Smooth muscle cell of the umbilical artery (primary cell): ENCODE results near the gene ANO7. TPM values are rescaled to one million over a fixed set of nuclear protein-coding genes. Genes with fewer than 3 reads are reported as not detected.

Source experiments
- total RNA-seq: library from RNA; depleted of rRNA; stranded (reverse); fragments of >200 nt; gene quantifications from 2 replicates; pipeline ENCODE4 v1.2.3, GENCODE V29; 2014

ANO7 gene
- total RNA-seq = 0.30 and 0.69 TPM in 2 replicates

GRCh38 chr2:241188361-241189092 lies at the start of gene ANO7:
Gene ANO7, plus strand, starts transcription at chr2:241188677. Its CDS starts 1,387 bp downstream, at chr2:241190064.

GRCh38 chr2:241148891-241149674 lies 39.4 kb upstream of the ANO7 start, which contains the start of gene PASK:
Gene PASK, minus strand, starts transcription at chr2:241149472. Its CDS starts 6,440 bp downstream, at chr2:241143032.

GRCh38 chr2:241149925-241150659 lies 38.4 kb upstream of the ANO7 start, which contains the start of gene PPP1R7:
Gene PPP1R7, plus strand, starts transcription at chr2:241150467. Its CDS starts 29 bp downstream, at chr2:241150496.

Other genes starting within 250 kb of the ANO7 start
- 0.14 and 0.30 TPM in 2 replicates for gene SNED1, start 190.1 kb upstream of the ANO7 start, total RNA-seq
- gene MTERF4, start 86.4 kb upstream of the ANO7 start, total RNA-seq = 32.6 and 33.9 TPM in 2 replicates
- 1.5 and 6.6 TPM in 2 replicates for gene PASK, start 39.2 kb upstream of the ANO7 start, total RNA-seq
- 50.3 and 54.3 TPM in 2 replicates for gene PPP1R7, start 38.2 kb upstream of the ANO7 start, total RNA-seq
- gene HDLBP, start 127.0 kb downstream of the ANO7 start, total RNA-seq = 1,376 and 1,531 TPM in 2 replicates
- 451 and 575 TPM in 2 replicates for gene SEPTIN2, start 127.2 kb downstream of the ANO7 start, total RNA-seq
- gene FARP2, start 167.6 kb downstream of the ANO7 start, total RNA-seq = 23.2 and 35.1 TPM in 2 replicates